HG03135 (cell line): ENCODE measurements around the gene HRG.

Experiments used
- ATAC-seq: cut with Tn5 transposase; IDR thresholded peaks from one replicate; pipeline ENCODE4 v1.9.1; 2021; ENCODE audit warnings: mild to moderate bottlenecking, moderate library complexity; ENCODE audit not compliant: unreplicated experiment

Gene HRG

GRCh38 chr3:186719945-186720739 lies 54.3 kb downstream of the HRG start:
- ATAC-seq: no peak

GRCh38 chr3:186722457-186722856 lies 56.6 kb downstream of the HRG start:
- ATAC-seq: no peak

- ATAC-seq: no peak
These were observed 59.1 kb downstream of the HRG start for GRCh38 chr3:186724911-186725310.
